Omental fat pad (tissue), 4 donors: Measurements from ENCODE around the gene TREX2. TPM values are rescaled to one million over a fixed set of nuclear protein-coding genes. Genes with fewer than 3 reads are reported as not detected.

Source experiments
- ATAC-seq: fragments of 150-250 bp; one replicate; pipeline ENCODE4 v1.9.1; 2016; ENCODE audit warnings: mild to moderate bottlenecking, moderate library complexity; ENCODE audit not compliant: low FRiP score
- DNase-seq: peaks from one replicate; pipeline ENCODE4 v3.0.0-alpha.2; 2019; ENCODE audit warnings: low spot score
- CTCF ChIP-seq, 3 donors: fragments of 450-650 bp; IDR thresholded peaks; one replicate each; pipeline ENCODE4 v1.5.1; 2016 to 2017; ENCODE audit warnings: antibody characterized with exemption in 3 of 3, mild to moderate bottlenecking in 3 of 3, moderate library complexity in 2 of 3
- total RNA-seq, 4 donors: library from RNA; depleted of rRNA; stranded (reverse); fragments of >200 nt; gene quantifications; one replicate each; pipeline ENCODE4 v1.1.0, GENCODE V29; 2016

The TREX2 gene
- total RNA-seq, 4 donors from 2014 or later = 0.69 to 4.2 (median 1.2) TPM

- DNase-seq (no peak), ATAC-seq (peak; percentile 13)
Measured at GRCh38 chrX:153414856-153415510, 30.9 kb downstream of the TREX2 start.

GRCh38 chrX:153413731-153414130, 32.1 kb downstream of the TREX2 start:
- TF ChIP-seq CTCF (IDR thresholded peaks at IDR 0.05) = no peak
- DNase-seq (no peak), ATAC-seq (no peak)

More at GRCh38 chrX:153414856-153415510, 30.9 kb downstream of the TREX2 start:
- no peak for TF ChIP-seq CTCF (IDR thresholded peaks at IDR 0.05)

- TF ChIP-seq CTCF (IDR thresholded peaks at IDR 0.05) = no peak
- ATAC-seq (no peak), DNase-seq (no peak)
Measured at GRCh38 chrX:153412746-153413720, 32.8 kb downstream of the TREX2 start.

GRCh38 chrX:153411988-153412574, 33.8 kb downstream of the TREX2 start:
- no peak for ATAC-seq
- DNase-seq = no peak
- TF ChIP-seq CTCF (IDR thresholded peaks at IDR 0.05) = no peak

- DNase-seq (no peak), ATAC-seq (peak; percentile 53)
- TF ChIP-seq CTCF (IDR thresholded peaks at IDR 0.05) = no peak
Measured at GRCh38 chrX:153411255-153411987, 34.4 kb downstream of the TREX2 start, which contains the start of gene ZFP92. Gene ZFP92, plus strand, starts transcription at chrX:153411472. Its CDS starts 6,851 bp downstream, at chrX:153418323.

- ATAC-seq (no peak), DNase-seq (no peak)
- no peak for TF ChIP-seq CTCF (IDR thresholded peaks at IDR 0.05)
Measured at GRCh38 chrX:153410888-153411254, 35.0 kb downstream of the TREX2 start.
